ENCODE results near the gene KRTCAP2.

Gene KRTCAP2

GRCh38 chr1:155120253-155120652, 52.9 kb downstream of the KRTCAP2 start:
- H3K27me3 Mint-ChIP-seq = peaks cover 21 to 25% of the 10 kb centered on the region in 2 donors
- no peak overlapping the region for H3K27ac Mint-ChIP-seq
- no peak overlapping the region for H3K4me3 Mint-ChIP-seq
- no peaks in the 10 kb centered on the region for H3K9me3 Mint-ChIP-seq
- ATAC-seq (replicated peaks) (no peak), DNase-seq (no peak)
- H3K4me1 Mint-ChIP-seq = peaks cover 0 to 6% of the 10 kb centered on the region in 2 donors
- H3K36me3 Mint-ChIP-seq = no peaks in the 10 kb centered on the region
